HepG2 (cell line): Measurements from ENCODE around the gene CALY. TPM values are rescaled to one million over a fixed set of nuclear protein-coding genes. Genes with fewer than 3 reads are reported as not detected.

ENCODE experiments used
- ARNT2 ChIP-seq: sonication (generic); formaldehyde crosslinking; IDR thresholded peaks from 2 replicates; pipeline ENCODE4 v1.8.0; 2022; ENCODE audit warnings: mild to moderate bottlenecking, low read depth, missing genetic modification reagents, moderate library complexity
- GATAD1 ChIP-seq: IDR thresholded peaks from 2 replicates; pipeline ENCODE4 v1.6.1; 2016; ENCODE audit warnings: missing genetic modification reagents, missing compliant biosample characterization
- MAZ ChIP-seq, 2 experiments: sonication (generic) in 1 of 2; formaldehyde crosslinking in 1 of 2; IDR thresholded peaks; 2 replicates each; pipeline versions ENCODE4 v1.5.0 to v1.6.1; 2012 to 2020; ENCODE audit warnings: low read depth in 2 of 2, mild to moderate bottlenecking in 2 of 2, borderline replicate concordance in 1 of 2, improper control_type of control experiment in 1 of 2, low read length in 1 of 2, missing genetic modification reagents in 1 of 2, moderate library complexity in 1 of 2
- RAD21 ChIP-seq: fragments of 450-650 bp; formaldehyde crosslinking; IDR thresholded peaks from 2 replicates; pipeline ENCODE4 v1.5.0; 2020; ENCODE audit warnings: mild to moderate bottlenecking
- RBM39 ChIP-seq: fragments of 200-400 bp; formaldehyde crosslinking; IDR thresholded peaks from one replicate; pipeline ENCODE4 v1.6.1; 2018; ENCODE audit warnings: antibody characterized with exemption, mild to moderate bottlenecking, low read depth, low read length; ENCODE audit not compliant: poor library complexity, severe bottlenecking
- RFXANK ChIP-seq: IDR thresholded peaks from 2 replicates; pipeline ENCODE4 v1.6.1; 2016
- SALL1 ChIP-seq: sonication (generic); formaldehyde crosslinking; IDR thresholded peaks from 2 replicates; pipeline ENCODE4 v1.8.0; 2022; ENCODE audit warnings: mild to moderate bottlenecking, missing genetic modification reagents
- SP2 ChIP-seq: sonication (generic); formaldehyde crosslinking; IDR thresholded peaks from 2 replicates; pipeline ENCODE4 v1.5.1; 2020; ENCODE audit warnings: mild to moderate bottlenecking, missing genetic modification reagents
- TBX2 ChIP-seq: sonication (generic); formaldehyde crosslinking; IDR thresholded peaks from 2 replicates; pipeline ENCODE4 v1.5.0; 2020; ENCODE audit warnings: missing genetic modification reagents, mild to moderate bottlenecking, borderline replicate concordance
- ZNF3 ChIP-seq: IDR thresholded peaks from 2 replicates; pipeline ENCODE4 v1.7.0; 2017; ENCODE audit warnings: inconsistent platforms
- ZNF350 ChIP-seq: sonication (generic); formaldehyde crosslinking; IDR thresholded peaks from 2 replicates; pipeline ENCODE4 v1.4.0; 2020; ENCODE audit warnings: mild to moderate bottlenecking, low read depth, missing genetic modification reagents, borderline replicate concordance
- polyA plus RNA-seq, 8 experiments: library from polyadenylated mRNA; depleted of rRNA in 3 of 8; stranded (reverse) in 7 of 8; unstranded in 1 of 8; fragments of >200 nt; fragmentation: Illumina TruSeq in 4 of 8; extraction: Trizol in 4 of 8; gene quantifications; 2 replicates each; pipeline versions ENCODE4 v1.2.1 to v1.2.3, GENCODE V29; 2011 to 2016; ENCODE audit warnings: low read depth in 4 of 8, missing spikeins in 1 of 8, mixed read lengths in 1 of 8; ENCODE audit not compliant: insufficient read depth in 1 of 8
- total RNA-seq, 5 experiments: library from RNA; depleted of rRNA; stranded (reverse); fragments of >200 nt; fragmentation: Illumina TruSeq; extraction: Trizol; gene quantifications; 2 replicates each; pipeline ENCODE4 v1.2.3, GENCODE V29; 2016; ENCODE audit warnings: low read depth in 1 of 5
- TF ChIP-seq, protein P1 (sequence below): sonication (generic); formaldehyde crosslinking; IDR thresholded peaks from 2 replicates; pipeline ENCODE4 v1.4.0; 2020; ENCODE audit warnings: missing genetic modification reagents
- TF ChIP-seq, protein P2 (sequence below): sonication (generic); formaldehyde crosslinking; IDR thresholded peaks from 2 replicates; pipeline ENCODE4 v1.4.0; 2020; ENCODE audit warnings: low read depth, missing genetic modification reagents
- TF ChIP-seq, protein P3 (sequence below): IDR thresholded peaks from 2 replicates; pipeline ENCODE4 v1.6.1; 2016; ENCODE audit warnings: low read depth
- TF ChIP-seq, protein P4 (sequence below): sonication (generic); formaldehyde crosslinking; IDR thresholded peaks from 2 replicates; pipeline ENCODE4 v1.5.0; 2020; ENCODE audit warnings: mild to moderate bottlenecking, missing genetic modification reagents, borderline replicate concordance
- TF ChIP-seq, protein P5 (sequence below): sonication (generic); IDR thresholded peaks from 2 replicates; pipeline ENCODE4 v1.6.1; 2016; ENCODE audit warnings: low read depth, borderline replicate concordance

Gene CALY
- total and polyA plus RNA-seq, 2 of the 13 experiments (the other 11 are each of a cell fraction or from before 2014, with no cell fraction given), result 0.08 TPM; not detected in 1

DNA sequence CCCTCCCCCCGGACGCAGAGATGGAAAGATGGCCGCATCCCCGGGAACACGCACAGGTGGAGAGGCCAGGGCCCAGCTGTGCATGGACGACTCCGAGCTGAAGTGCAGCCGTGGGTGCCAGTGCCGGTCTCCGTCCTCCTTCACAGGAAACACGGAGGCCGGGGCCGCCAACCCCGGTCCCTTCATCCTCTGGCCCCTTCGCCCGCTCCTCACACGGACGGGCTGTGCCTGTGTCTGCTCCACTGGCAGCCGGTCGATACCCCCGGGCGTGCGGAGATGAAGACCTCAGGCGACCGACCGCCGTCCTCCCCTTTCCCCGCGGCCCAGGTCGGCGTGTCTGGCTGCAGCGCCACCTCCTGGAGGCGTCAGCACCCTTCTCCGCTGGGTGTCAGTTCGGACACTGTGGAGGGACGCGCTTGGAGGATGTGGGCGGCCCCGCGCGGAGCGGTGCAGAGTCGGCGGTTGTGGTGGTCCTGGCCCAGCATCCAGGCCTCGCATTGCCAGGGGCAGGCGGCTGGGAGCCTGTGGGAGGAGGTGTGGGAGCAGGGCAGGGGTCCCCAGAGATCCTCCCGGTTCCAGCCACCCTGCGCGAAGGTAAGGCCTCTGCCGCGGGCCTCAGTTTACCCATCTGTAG is 18.1 kb downstream of the CALY start (continued):
- TF ChIP-seq, protein P1, sequence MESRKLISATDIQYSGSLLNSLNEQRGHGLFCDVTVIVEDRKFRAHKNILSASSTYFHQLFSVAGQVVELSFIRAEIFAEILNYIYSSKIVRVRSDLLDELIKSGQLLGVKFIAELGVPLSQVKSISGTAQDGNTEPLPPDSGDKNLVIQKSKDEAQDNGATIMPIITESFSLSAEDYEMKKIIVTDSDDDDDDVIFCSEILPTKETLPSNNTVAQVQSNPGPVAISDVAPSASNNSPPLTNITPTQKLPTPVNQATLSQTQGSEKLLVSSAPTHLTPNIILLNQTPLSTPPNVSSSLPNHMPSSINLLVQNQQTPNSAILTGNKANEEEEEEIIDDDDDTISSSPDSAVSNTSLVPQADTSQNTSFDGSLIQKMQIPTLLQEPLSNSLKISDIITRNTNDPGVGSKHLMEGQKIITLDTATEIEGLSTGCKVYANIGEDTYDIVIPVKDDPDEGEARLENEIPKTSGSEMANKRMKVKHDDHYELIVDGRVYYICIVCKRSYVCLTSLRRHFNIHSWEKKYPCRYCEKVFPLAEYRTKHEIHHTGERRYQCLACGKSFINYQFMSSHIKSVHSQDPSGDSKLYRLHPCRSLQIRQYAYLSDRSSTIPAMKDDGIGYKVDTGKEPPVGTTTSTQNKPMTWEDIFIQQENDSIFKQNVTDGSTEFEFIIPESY (CRISPR knock-in tag), result peak; percentile 65; the same call in 1 of the 2 replicates
- TF ChIP-seq, protein P2, sequence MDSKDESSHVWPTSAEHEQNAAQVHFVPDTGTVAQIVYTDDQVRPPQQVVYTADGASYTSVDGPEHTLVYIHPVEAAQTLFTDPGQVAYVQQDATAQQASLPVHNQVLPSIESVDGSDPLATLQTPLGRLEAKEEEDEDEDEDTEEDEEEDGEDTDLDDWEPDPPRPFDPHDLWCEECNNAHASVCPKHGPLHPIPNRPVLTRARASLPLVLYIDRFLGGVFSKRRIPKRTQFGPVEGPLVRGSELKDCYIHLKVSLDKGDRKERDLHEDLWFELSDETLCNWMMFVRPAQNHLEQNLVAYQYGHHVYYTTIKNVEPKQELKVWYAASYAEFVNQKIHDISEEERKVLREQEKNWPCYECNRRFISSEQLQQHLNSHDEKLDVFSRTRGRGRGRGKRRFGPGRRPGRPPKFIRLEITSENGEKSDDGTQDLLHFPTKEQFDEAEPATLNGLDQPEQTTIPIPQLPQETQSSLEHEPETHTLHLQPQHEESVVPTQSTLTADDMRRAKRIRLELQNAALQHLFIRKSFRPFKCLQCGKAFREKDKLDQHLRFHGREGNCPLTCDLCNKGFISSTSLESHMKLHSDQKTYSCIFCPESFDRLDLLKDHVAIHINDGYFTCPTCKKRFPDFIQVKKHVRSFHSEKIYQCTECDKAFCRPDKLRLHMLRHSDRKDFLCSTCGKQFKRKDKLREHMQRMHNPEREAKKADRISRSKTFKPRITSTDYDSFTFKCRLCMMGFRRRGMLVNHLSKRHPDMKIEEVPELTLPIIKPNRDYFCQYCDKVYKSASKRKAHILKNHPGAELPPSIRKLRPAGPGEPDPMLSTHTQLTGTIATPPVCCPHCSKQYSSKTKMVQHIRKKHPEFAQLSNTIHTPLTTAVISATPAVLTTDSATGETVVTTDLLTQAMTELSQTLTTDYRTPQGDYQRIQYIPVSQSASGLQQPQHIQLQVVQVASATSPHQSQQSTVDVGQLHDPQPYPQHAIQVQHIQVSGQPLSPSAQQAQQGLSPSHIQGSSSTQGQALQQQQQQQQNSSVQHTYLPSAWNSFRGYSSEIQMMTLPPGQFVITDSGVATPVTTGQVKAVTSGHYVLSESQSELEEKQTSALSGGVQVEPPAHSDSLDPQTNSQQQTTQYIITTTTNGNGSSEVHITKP (CRISPR knock-in tag), result peak; percentile 61; the same call in 1 of the 2 replicates
- peak; percentile 50; the same call in 1 of the 2 replicates for TF ChIP-seq TBX2
- TF ChIP-seq, protein P3, sequence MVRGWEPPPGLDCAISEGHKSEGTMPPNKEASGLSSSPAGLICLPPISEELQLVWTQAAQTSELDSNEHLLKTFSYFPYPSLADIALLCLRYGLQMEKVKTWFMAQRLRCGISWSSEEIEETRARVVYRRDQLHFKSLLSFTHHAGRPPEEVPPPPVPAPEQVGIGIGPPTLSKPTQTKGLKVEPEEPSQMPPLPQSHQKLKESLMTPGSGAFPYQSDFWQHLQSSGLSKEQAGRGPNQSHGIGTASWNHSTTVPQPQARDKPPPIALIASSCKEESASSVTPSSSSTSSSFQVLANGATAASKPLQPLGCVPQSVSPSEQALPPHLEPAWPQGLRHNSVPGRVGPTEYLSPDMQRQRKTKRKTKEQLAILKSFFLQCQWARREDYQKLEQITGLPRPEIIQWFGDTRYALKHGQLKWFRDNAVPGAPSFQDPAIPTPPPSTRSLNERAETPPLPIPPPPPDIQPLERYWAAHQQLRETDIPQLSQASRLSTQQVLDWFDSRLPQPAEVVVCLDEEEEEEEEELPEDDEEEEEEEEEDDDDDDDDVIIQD, result no peak
- TF ChIP-seq, protein P4, sequence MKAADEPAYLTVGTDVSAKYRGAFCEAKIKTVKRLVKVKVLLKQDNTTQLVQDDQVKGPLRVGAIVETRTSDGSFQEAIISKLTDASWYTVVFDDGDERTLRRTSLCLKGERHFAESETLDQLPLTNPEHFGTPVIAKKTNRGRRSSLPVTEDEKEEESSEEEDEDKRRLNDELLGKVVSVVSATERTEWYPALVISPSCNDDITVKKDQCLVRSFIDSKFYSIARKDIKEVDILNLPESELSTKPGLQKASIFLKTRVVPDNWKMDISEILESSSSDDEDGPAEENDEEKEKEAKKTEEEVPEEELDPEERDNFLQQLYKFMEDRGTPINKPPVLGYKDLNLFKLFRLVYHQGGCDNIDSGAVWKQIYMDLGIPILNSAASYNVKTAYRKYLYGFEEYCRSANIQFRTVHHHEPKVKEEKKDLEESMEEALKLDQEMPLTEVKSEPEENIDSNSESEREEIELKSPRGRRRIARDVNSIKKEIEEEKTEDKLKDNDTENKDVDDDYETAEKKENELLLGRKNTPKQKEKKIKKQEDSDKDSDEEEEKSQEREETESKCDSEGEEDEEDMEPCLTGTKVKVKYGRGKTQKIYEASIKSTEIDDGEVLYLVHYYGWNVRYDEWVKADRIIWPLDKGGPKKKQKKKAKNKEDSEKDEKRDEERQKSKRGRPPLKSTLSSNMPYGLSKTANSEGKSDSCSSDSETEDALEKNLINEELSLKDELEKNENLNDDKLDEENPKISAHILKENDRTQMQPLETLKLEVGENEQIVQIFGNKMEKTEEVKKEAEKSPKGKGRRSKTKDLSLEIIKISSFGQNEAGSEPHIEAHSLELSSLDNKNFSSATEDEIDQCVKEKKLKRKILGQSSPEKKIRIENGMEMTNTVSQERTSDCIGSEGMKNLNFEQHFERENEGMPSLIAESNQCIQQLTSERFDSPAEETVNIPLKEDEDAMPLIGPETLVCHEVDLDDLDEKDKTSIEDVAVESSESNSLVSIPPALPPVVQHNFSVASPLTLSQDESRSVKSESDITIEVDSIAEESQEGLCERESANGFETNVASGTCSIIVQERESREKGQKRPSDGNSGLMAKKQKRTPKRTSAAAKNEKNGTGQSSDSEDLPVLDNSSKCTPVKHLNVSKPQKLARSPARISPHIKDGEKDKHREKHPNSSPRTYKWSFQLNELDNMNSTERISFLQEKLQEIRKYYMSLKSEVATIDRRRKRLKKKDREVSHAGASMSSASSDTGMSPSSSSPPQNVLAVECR (CRISPR knock-in tag), result peak; percentile 59; the same call in 1 of the 2 replicates
- no peak for TF ChIP-seq ZNF3
- peak; percentile 50 for TF ChIP-seq RBM39
- TF ChIP-seq, protein P5, sequence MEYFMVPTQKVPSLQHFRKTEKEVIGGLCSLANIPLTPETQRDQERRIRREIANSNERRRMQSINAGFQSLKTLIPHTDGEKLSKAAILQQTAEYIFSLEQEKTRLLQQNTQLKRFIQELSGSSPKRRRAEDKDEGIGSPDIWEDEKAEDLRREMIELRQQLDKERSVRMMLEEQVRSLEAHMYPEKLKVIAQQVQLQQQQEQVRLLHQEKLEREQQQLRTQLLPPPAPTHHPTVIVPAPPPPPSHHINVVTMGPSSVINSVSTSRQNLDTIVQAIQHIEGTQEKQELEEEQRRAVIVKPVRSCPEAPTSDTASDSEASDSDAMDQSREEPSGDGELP, result peak; percentile 31; the same call in 1 of the 2 replicates
- peak; percentile 69 for TF ChIP-seq GATAD1 (CRISPR knock-in tag)
- TF ChIP-seq RAD21 (CRISPR knock-in tag), result peak; percentile 65
- TF ChIP-seq ZNF350 (CRISPR knock-in tag), result peak; percentile 70
- no peak for TF ChIP-seq ARNT2 (CRISPR knock-in tag)
- no peak for TF ChIP-seq MAZ (IDR thresholded peaks at IDR 0.05; ENCODE audit: borderline replicate concordance, low read depth, low read length)
- TF ChIP-seq MAZ (CRISPR knock-in tag; IDR thresholded peaks at IDR 0.05; ENCODE audit: low read depth), result peak; percentile 66; the same call in 1 of the 2 replicates
- TF ChIP-seq RFXANK (CRISPR knock-in tag), result no peak
- no peak for TF ChIP-seq SP2
- TF ChIP-seq SALL1 (CRISPR knock-in tag), result peak; percentile 67
